SK-N-SH (cell line): ENCODE results near the gene SMIM21. TPM values are rescaled to one million over a fixed set of nuclear protein-coding genes. Genes with fewer than 3 reads are reported as not detected.

ENCODE experiments used
- CTCF ChIA-PET: fragments of 300-600, 350-600 bp; formaldehyde crosslinking; extraction: SDS; loops from one replicate; lab custom pipeline; 2021; lab: Yijun Ruan, JAX
- POLR2A ChIA-PET: fragments of 350-600 bp; sonication (Branson Sonifier 250); formaldehyde crosslinking; extraction: SDS; loops from one replicate; lab custom pipeline; 2020; ENCODE audit warnings: antibody characterized with exemption, inconsistent platforms; lab: Yijun Ruan, JAX
- DNase-seq: peaks from one replicate; pipeline ENCODE4 v3.0.0; 2012
- H2AFZ ChIP-seq: fragments of 200-600 bp; sonication (generic); 2 replicates; pipeline ENCODE4 v1.8.1; 2016; ENCODE audit warnings: antibody characterized with exemption, mild to moderate bottlenecking, low read depth
- H3F3A ChIP-seq: fragments of 200-600 bp; sonication (generic); replicated peaks from 2 replicates; pipeline ENCODE3; 2016; ENCODE audit warnings: antibody characterized with exemption, mild to moderate bottlenecking; ENCODE audit not compliant: insufficient read depth
- H3K27ac ChIP-seq, 2 experiments: fragments of 200-500 bp in 1 of 2; fragments of 200-600 bp in 1 of 2; sonication (Bioruptor generic) in 1 of 2; sonication (generic), shearing (Covaris generic) in 1 of 2; 2 replicates each; pipeline versions ENCODE4 v1.5.1 to v1.6.1; 2014 to 2016; ENCODE audit warnings: low read depth in 2 of 2, inconsistent platforms in 1 of 2, low read length in 1 of 2, mild to moderate bottlenecking in 1 of 2, mixed read lengths in 1 of 2
- H3K27me3 ChIP-seq: fragments of 200-600 bp; sonication (generic), shearing (Covaris generic); 2 replicates; pipeline ENCODE4 v1.6.1; 2016; ENCODE audit warnings: mixed run types; ENCODE audit not compliant: insufficient read depth
- H3K36me3 ChIP-seq, 2 experiments: fragments of 200-500 bp in 1 of 2; fragments of 200-600 bp in 1 of 2; sonication (Bioruptor generic) in 1 of 2; sonication (generic) in 1 of 2; replicated peaks in 1 of 2; 2 replicates each; pipeline versions ENCODE3 to v1.5.1; 2014 to 2016; ENCODE audit warnings: low read length in 1 of 2, mild to moderate bottlenecking in 1 of 2; ENCODE audit not compliant: insufficient read depth in 2 of 2, control insufficient read depth in 1 of 2
- H3K4me1 ChIP-seq, 2 experiments: fragments of 200-500 bp in 1 of 2; fragments of 200-600 bp in 1 of 2; sonication (Bioruptor generic) in 1 of 2; sonication (generic), shearing (Covaris generic) in 1 of 2; 2 replicates each; pipeline versions ENCODE4 v1.5.1 to v1.6.1; 2014 to 2016; ENCODE audit warnings: low read depth in 1 of 2, low read length in 1 of 2, mixed run types in 1 of 2; ENCODE audit not compliant: insufficient read depth in 2 of 2, control insufficient read depth in 1 of 2
- H3K4me2 ChIP-seq: fragments of 200-600 bp; sonication (generic), shearing (Covaris generic); 2 replicates; pipeline ENCODE4 v1.6.1; 2017; ENCODE audit warnings: mixed run types
- H3K4me3 ChIP-seq, 2 experiments: fragments of 200-500 bp in 1 of 2; fragments of 200-600 bp in 1 of 2; sonication (Bioruptor generic) in 1 of 2; sonication (generic), shearing (Covaris generic) in 1 of 2; 2 replicates each; pipeline versions ENCODE4 v1.5.1 to v1.8.1; 2014 to 2016; ENCODE audit warnings: low read depth in 2 of 2, inconsistent platforms in 1 of 2, low read length in 1 of 2, mild to moderate bottlenecking in 1 of 2, mixed read lengths in 1 of 2, moderate library complexity in 1 of 2
- H3K79me2 ChIP-seq: fragments of 200-600 bp; sonication (generic); 2 replicates; pipeline ENCODE4 v1.8.1; 2017; ENCODE audit warnings: mild to moderate bottlenecking; ENCODE audit not compliant: insufficient read depth
- H3K9ac ChIP-seq: fragments of 200-600 bp; sonication (generic); 2 replicates; pipeline ENCODE4 v1.6.1; 2017; ENCODE audit warnings: mixed run types
- H3K9me2 ChIP-seq: fragments of 200-600 bp; sonication (generic); 2 replicates; pipeline ENCODE4 v1.6.1; 2017; ENCODE audit warnings: mixed run types
- H3K9me3 ChIP-seq: fragments of 200-600 bp; sonication (generic); 2 replicates; pipeline ENCODE4 v1.6.1; 2017; ENCODE audit warnings: mixed run types, mild to moderate bottlenecking, moderate library complexity
- H4K20me1 ChIP-seq: fragments of 200-600 bp; sonication (generic); 2 replicates; pipeline ENCODE4 v1.6.1; 2017; ENCODE audit warnings: mild to moderate bottlenecking, mixed run types; ENCODE audit not compliant: insufficient read depth
- CTCF ChIP-seq: fragments of 200-600 bp; sonication (generic); IDR thresholded peaks from 2 replicates; pipeline ENCODE4 v1.6.1; 2017; ENCODE audit warnings: antibody characterized with exemption, mild to moderate bottlenecking, moderate library complexity
- ELF1 ChIP-seq: IDR thresholded peaks from 2 replicates; pipeline ENCODE4 v1.4.0; 2012
- FOXJ3 ChIP-seq: sonication (generic); formaldehyde crosslinking; IDR thresholded peaks from 2 replicates; pipeline ENCODE4 v1.5.1; 2020; ENCODE audit warnings: mild to moderate bottlenecking, missing genetic modification reagents
- FOXM1 ChIP-seq: IDR thresholded peaks from 2 replicates; pipeline ENCODE4 v1.4.0; 2012; ENCODE audit warnings: low read depth, mild to moderate bottlenecking
- IRF3 ChIP-seq: fragments of 150-350 bp; IDR thresholded peaks from 2 replicates; pipeline ENCODE4 v1.6.1; 2016; ENCODE audit warnings: mild to moderate bottlenecking, low read depth, low read length
- MXI1 ChIP-seq: IDR thresholded peaks from 2 replicates; pipeline ENCODE4 v1.6.1; 2012; ENCODE audit warnings: mild to moderate bottlenecking, low read depth, low read length, improper control_type of control experiment
- NRF1 ChIP-seq: IDR thresholded peaks from 2 replicates; pipeline ENCODE4 v1.6.1; 2012; ENCODE audit warnings: low read depth, mild to moderate bottlenecking, low read length
- PBX3 ChIP-seq: IDR thresholded peaks from 2 replicates; pipeline ENCODE4; 2012
- RAD21 ChIP-seq: IDR thresholded peaks from 2 replicates; pipeline ENCODE4 v1.6.1; 2012; ENCODE audit warnings: mild to moderate bottlenecking, low read length
- RFX5 ChIP-seq: IDR thresholded peaks from 2 replicates; pipeline ENCODE4 v1.6.1; 2012; ENCODE audit warnings: mild to moderate bottlenecking, improper control_type of control experiment, low read length
- RXRA ChIP-seq: IDR thresholded peaks from 2 replicates; pipeline ENCODE4 v1.4.0; 2012; ENCODE audit warnings: low read depth, mild to moderate bottlenecking, borderline replicate concordance
- TEAD4 ChIP-seq: IDR thresholded peaks from 2 replicates; pipeline ENCODE4 v1.4.0; 2012; ENCODE audit warnings: mild to moderate bottlenecking, borderline replicate concordance; ENCODE audit not compliant: insufficient read depth
- WGBS: methylation state at CpG from one replicate; pipeline ENCODE4 v1.1.6; 2017; ENCODE audit warnings: low lambda C conversion rate; 5-methylcytosine and 5-hydroxymethylcytosine counted together
- polyA plus RNA-seq, 3 experiments: library from polyadenylated mRNA; depleted of rRNA; stranded (reverse); fragments of >200 nt; gene quantifications; 2 replicates each; pipeline ENCODE4 v1.2.3, GENCODE V29; 2012
- TF ChIP-seq, protein P1 (sequence below): fragments of 150-350 bp; IDR thresholded peaks from 2 replicates; pipeline ENCODE4 v1.6.1; 2017; ENCODE audit warnings: antibody characterized with exemption, low read length, low read depth, borderline replicate concordance
- TF ChIP-seq, protein P2 (sequence below): IDR thresholded peaks from 2 replicates; pipeline ENCODE4 v1.4.0; 2012; ENCODE audit warnings: low read depth, borderline replicate concordance
- TF ChIP-seq, protein P3 (sequence below): IDR thresholded peaks from 2 replicates; pipeline ENCODE4 v1.6.1; 2012; ENCODE audit warnings: mild to moderate bottlenecking, low read depth, low read length, moderate library complexity

SMIM21 gene
- polyA plus RNA-seq, 1 of the 3 experiments (the other 2 are of a cell fraction), result not detected

DNA sequence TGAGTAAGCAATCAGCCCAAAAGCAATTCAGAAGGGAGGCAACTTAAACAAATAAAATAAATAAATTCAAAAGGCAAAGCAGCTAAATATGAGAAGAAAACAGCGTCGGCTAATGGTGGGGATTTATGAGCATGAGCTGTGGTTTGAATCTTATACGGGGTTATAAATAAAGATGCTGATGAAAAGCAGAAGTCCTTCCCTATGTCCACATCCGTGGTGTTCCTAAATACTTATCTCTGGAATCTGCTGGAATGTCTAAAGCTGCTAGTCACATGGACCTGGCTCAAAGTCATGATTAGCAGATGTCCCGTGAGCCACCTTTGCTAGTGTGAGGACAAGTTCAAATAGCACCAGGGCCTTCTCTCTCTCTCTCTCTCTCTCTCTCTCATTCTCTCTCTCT lies 33.8 kb downstream of the SMIM21 start:
- H3K9me2 ChIP-seq, result no peaks in the 10 kb centered on the region
- TF ChIP-seq IRF3 (no peak), MXI1 (no peak), RAD21 (no peak), CTCF (no peak), NRF1 (no peak), RXRA (no peak), RFX5 (no peak)
- TF ChIP-seq, protein P1, sequence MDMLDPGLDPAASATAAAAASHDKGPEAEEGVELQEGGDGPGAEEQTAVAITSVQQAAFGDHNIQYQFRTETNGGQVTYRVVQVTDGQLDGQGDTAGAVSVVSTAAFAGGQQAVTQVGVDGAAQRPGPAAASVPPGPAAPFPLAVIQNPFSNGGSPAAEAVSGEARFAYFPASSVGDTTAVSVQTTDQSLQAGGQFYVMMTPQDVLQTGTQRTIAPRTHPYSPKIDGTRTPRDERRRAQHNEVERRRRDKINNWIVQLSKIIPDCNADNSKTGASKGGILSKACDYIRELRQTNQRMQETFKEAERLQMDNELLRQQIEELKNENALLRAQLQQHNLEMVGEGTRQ, result no peak
- TF ChIP-seq, protein P2, sequence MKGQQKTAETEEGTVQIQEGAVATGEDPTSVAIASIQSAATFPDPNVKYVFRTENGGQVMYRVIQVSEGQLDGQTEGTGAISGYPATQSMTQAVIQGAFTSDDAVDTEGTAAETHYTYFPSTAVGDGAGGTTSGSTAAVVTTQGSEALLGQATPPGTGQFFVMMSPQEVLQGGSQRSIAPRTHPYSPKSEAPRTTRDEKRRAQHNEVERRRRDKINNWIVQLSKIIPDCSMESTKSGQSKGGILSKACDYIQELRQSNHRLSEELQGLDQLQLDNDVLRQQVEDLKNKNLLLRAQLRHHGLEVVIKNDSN, result no peak
- TF ChIP-seq, all 33 proteins: peak for 0
- H2AFZ ChIP-seq, result no peak overlapping the region
- H3K27me3 ChIP-seq, result no peaks in the 10 kb centered on the region; the same call in 1 of the 2 replicates
- H3K4me1 ChIP-seq, result no peaks in the 10 kb centered on the region
- no peak for DNase-seq
- no peak overlapping the region for H3K27ac ChIP-seq
- H3K4me2 ChIP-seq, result no peak overlapping the region
- 43% methylated on average over 5 of the region's 5 CpGs for WGBS
- H3K79me2 ChIP-seq, result no peaks in the 10 kb centered on the region
- no peaks in the 10 kb centered on the region for H3F3A ChIP-seq
- ChIA-PET CTCF (interaction anchor here (0.6 kb wide), 1 partner anchor 9 kb away, joined by 3 read pairs; no protein-coding TSS in a partner anchor), POLR2A (no interaction called here)
- H3K9ac ChIP-seq, result no peak overlapping the region
- no peak overlapping the region for H3K4me3 ChIP-seq
- H3K9me3 ChIP-seq, result no peaks in the 10 kb centered on the region
- H4K20me1 ChIP-seq, result no peaks in the 10 kb centered on the region
- H3K36me3 ChIP-seq, result no peaks in the 10 kb centered on the region

DNA sequence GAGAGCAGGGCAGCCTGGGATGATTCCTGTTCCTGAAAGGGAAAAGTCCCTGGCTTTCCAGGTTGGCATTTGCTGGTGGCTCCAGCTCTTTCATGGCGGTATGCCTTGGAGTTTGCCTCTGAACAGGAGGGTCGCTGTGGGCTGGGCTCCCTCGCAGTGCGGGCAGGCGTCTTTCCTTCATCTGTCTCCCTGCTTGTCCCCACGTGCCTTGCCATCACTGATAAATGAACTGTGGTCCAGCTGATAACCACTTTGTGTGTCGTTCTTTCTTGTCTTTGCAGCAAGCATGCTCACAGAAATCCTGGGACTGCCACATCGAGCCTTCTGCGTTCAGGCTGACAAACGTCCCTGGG lies 35.3 kb downstream of the SMIM21 start:
- Histone ChIP-seq H3K27ac (no peak overlapping the region), H3K9me2 (no peaks in the 10 kb centered on the region), H3K4me3 (no peak overlapping the region), H3K27me3 (no peaks in the 10 kb centered on the region), H3K4me2 (no peak overlapping the region), H4K20me1 (no peaks in the 10 kb centered on the region), H3F3A (no peaks in the 10 kb centered on the region), H2AFZ (no peak overlapping the region), H3K36me3 (no peaks in the 10 kb centered on the region), H3K79me2 (no peaks in the 10 kb centered on the region), H3K4me1 (no peaks in the 10 kb centered on the region), H3K9ac (no peak overlapping the region), H3K9me3 (no peaks in the 10 kb centered on the region)
- ChIA-PET POLR2A (no interaction called here), CTCF (interaction anchor here (0.6 kb wide), 1 partner anchor 25 kb away, joined by 3 read pairs; no protein-coding TSS in a partner anchor)
- 68% methylated on average over 10 of the region's 10 CpGs for WGBS
- DNase-seq, result no peak
- TF ChIP-seq FOXJ3 (CRISPR knock-in tag), result no peak
- TF ChIP-seq TEAD4, result no peak
- TF ChIP-seq FOXM1, result no peak
- no peak for TF ChIP-seq CTCF
- no peak for TF ChIP-seq PBX3
- no peak for TF ChIP-seq RAD21
- no peak for TF ChIP-seq ELF1
- TF ChIP-seq, protein P3, sequence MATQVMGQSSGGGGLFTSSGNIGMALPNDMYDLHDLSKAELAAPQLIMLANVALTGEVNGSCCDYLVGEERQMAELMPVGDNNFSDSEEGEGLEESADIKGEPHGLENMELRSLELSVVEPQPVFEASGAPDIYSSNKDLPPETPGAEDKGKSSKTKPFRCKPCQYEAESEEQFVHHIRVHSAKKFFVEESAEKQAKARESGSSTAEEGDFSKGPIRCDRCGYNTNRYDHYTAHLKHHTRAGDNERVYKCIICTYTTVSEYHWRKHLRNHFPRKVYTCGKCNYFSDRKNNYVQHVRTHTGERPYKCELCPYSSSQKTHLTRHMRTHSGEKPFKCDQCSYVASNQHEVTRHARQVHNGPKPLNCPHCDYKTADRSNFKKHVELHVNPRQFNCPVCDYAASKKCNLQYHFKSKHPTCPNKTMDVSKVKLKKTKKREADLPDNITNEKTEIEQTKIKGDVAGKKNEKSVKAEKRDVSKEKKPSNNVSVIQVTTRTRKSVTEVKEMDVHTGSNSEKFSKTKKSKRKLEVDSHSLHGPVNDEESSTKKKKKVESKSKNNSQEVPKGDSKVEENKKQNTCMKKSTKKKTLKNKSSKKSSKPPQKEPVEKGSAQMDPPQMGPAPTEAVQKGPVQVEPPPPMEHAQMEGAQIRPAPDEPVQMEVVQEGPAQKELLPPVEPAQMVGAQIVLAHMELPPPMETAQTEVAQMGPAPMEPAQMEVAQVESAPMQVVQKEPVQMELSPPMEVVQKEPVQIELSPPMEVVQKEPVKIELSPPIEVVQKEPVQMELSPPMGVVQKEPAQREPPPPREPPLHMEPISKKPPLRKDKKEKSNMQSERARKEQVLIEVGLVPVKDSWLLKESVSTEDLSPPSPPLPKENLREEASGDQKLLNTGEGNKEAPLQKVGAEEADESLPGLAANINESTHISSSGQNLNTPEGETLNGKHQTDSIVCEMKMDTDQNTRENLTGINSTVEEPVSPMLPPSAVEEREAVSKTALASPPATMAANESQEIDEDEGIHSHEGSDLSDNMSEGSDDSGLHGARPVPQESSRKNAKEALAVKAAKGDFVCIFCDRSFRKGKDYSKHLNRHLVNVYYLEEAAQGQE, result no peak
